ENCODE measurements around the gene GIMAP5. TPM values are rescaled to one million over a fixed set of nuclear protein-coding genes. Genes with fewer than 3 reads are reported as not detected.
"Not testable (repeated sequence)": the region's sequence is repeated elsewhere in the genome, so short reads cannot be mapped to it uniquely, and the experiment has no call there.

Gene GIMAP5
- total RNA-seq, 2 experiments from 2014 or later = 111 to 149 TPM

GRCh38 chr7:150753239-150753638, 16.0 kb downstream of the GIMAP5 start:
- peaks cover 80% of the 10 kb centered on the region for H3K4me1 Mint-ChIP-seq
- peak overlapping the region; percentile 85 for H3K27ac Mint-ChIP-seq
- peaks cover 2% of the 10 kb centered on the region for H3K27me3 Mint-ChIP-seq
- DNase-seq = no peak
- ChIA-PET CTCF (interaction anchor here (0.8 to 1.8 kb wide), 2 partner anchors 9 to 301 kb away, joined by 3 to 6 read pairs; no protein-coding TSS in a partner anchor), POLR2A (no interaction called here)
- H3K9me3 Mint-ChIP-seq = peaks cover 6% of the 10 kb centered on the region
- peaks cover 16% of the 10 kb centered on the region for H3K36me3 Mint-ChIP-seq (ENCODE audit: low read depth)
- H3K4me3 Mint-ChIP-seq = no peak overlapping the region

DNA sequence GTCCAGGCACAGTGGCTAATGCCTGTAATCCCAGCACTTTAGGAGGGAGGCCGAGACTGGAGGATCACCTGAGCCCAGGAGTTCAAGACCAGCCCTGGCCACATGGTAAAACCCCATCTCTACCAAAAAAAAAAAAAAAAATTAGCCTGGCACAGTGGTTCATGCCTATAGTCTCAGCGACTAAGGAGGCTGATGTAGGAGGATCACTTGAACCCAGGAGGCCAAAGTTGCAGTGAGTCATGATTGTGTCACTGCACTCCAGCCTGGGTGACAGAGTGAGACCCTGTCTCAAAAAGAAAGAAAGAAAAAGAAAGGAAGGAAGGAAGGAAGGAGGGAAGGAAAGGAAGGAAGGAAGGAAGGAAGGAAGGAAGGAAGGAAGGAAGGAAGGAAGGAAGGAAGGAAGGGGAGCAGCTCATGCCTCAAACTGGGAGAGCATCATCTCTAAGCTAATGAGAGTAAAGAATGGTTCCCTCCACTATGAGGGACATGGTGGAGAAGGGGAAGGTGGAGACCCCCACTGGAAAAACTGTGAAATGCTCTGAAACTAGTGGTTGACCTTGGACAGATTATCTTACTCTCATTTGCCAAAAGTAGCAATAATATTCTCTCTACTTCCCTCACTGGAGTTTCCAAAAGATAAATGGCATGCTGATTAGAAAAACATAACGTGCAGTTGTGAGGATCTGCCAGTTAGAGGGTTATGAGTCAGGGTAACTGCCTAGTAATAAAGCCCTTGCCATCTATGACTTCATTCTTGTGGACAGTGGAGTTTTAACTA, 16.8 kb downstream of the GIMAP5 start:
- Mint-ChIP-seq H3K9me3 (peaks cover 6% of the 10 kb centered on the region), H3K27ac (peak overlapping the region; percentile 93), H3K36me3 (ENCODE audit: low read depth) (peaks cover 15% of the 10 kb centered on the region), H3K4me3 (peak overlapping the region; percentile 27), H3K4me1 (peaks cover 72% of the 10 kb centered on the region), H3K27me3 (peaks cover 2% of the 10 kb centered on the region)
- POLR2A ChIA-PET = interaction anchor here (1.9 to 2.8 kb wide), 4 partner anchors 15 to 302 kb away, joined by 6 to 11 read pairs (median 8); no protein-coding TSS in a partner anchor
- peak; percentile 40 for DNase-seq
- CTCF ChIA-PET = interaction anchor here (1.0 to 1.8 kb wide), 4 partner anchors 9 to 307 kb away, joined by 3 to 6 read pairs (median 4); no protein-coding TSS in a partner anchor

DNA sequence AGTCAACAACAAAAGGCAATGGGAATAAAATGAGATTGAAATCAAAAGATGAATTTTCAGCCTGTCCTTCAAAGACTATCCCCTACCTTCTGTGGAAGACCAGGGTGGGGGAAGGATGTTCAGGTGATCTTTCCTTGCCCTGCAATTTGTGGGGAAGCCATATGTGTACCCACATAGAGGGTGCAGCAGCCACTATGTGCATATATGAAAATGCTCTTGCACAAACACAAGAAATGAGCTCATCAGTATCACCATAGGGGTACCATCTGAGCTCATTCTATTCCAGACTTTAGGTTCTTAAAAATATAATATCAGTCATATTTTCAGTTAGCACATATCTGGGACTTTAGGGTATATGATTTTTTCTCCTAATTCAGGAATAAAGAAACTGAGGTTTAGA, 17.7 kb downstream of the GIMAP5 start:
- peaks cover 66% of the 10 kb centered on the region for H3K4me1 Mint-ChIP-seq
- POLR2A ChIA-PET = interaction anchor here (0.5 to 2.8 kb wide), 12 partner anchors 10 to 306 kb away, joined by 3 to 11 read pairs (median 6); no protein-coding TSS in a partner anchor

GRCh38 chr7:150755473-150756099, 18.4 kb downstream of the GIMAP5 start:
- POLR2A ChIA-PET = interaction anchor here (0.6 to 2.8 kb wide), 12 partner anchors 17 to 351 kb away, joined by 3 to 11 read pairs (median 6); partner anchors contain the start of gene GIMAP7
- peaks cover 10% of the 10 kb centered on the region for H3K36me3 Mint-ChIP-seq (ENCODE audit: low read depth)
- DNase-seq = peak; percentile 87

More for the DNA sequence above, 17.7 kb downstream of the GIMAP5 start:
- CTCF ChIA-PET = interaction anchor here (1.0 to 1.7 kb wide), 10 partner anchors 9 to 308 kb away, joined by 3 to 7 read pairs (median 5); partner anchors contain the start of gene GIMAP1
- peaks cover 2% of the 10 kb centered on the region for H3K27me3 Mint-ChIP-seq
- DNase-seq = no peak
- H3K36me3 Mint-ChIP-seq (ENCODE audit: low read depth) = peaks cover 15% of the 10 kb centered on the region
- H3K27ac Mint-ChIP-seq = peak overlapping the region; percentile 96
- H3K4me3 Mint-ChIP-seq = peak overlapping the region; percentile 75
- peaks cover 9% of the 10 kb centered on the region for H3K9me3 Mint-ChIP-seq

DNA sequence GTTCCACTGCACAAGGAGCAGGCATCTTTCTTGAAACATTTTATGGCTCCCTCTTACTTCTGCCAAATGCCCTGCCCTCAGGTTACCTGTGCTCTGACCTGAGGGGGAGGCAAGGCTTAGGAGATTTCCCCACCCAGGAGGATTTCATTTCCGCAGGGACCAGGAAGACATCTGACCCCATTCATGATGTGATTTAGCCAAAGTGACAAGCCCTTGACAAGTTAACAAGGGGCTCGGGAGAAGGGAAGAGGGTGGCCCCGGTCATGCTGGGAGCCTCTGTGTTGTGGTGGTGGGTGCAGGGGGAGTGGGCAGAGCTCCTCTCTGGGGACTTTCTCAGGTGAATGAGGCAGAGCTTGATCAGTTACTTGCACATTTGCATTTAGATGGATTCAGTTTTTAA, 18.9 kb downstream of the GIMAP5 start:
- POLR2A ChIA-PET = interaction anchor here (0.6 to 2.8 kb wide), 9 partner anchors 18 to 352 kb away, joined by 3 to 11 read pairs (median 4); partner anchors contain the start of gene GIMAP7
- Mint-ChIP-seq H3K36me3 (ENCODE audit: low read depth) (peaks cover 8% of the 10 kb centered on the region), H3K4me1 (peaks cover 57% of the 10 kb centered on the region), H3K27me3 (peaks cover 2% of the 10 kb centered on the region), H3K27ac (peak overlapping the region; percentile 96), H3K4me3 (peak overlapping the region; percentile 75), H3K9me3 (peaks cover 3% of the 10 kb centered on the region)
- DNase-seq = no peak
- CTCF ChIA-PET = interaction anchor here (0.8 to 1.7 kb wide), 10 partner anchors 11 to 307 kb away, joined by 3 to 7 read pairs (median 4); partner anchors contain the start of gene GIMAP1

More at GRCh38 chr7:150755473-150756099, 18.4 kb downstream of the GIMAP5 start:
- CTCF ChIA-PET = interaction anchor here (0.6 to 1.7 kb wide), 14 partner anchors 10 to 432 kb away, joined by 3 to 7 read pairs (median 4); partner anchors contain the start of genes ACTR3C, GIMAP1 and LRRC61
- H3K9me3 Mint-ChIP-seq = peaks cover 6% of the 10 kb centered on the region
- H3K27me3 Mint-ChIP-seq = peaks cover 2% of the 10 kb centered on the region
- H3K4me1 Mint-ChIP-seq = peaks cover 61% of the 10 kb centered on the region
- peak overlapping the region; percentile 75 for H3K4me3 Mint-ChIP-seq
- peak overlapping the region; percentile 96 for H3K27ac Mint-ChIP-seq

- Mint-ChIP-seq H3K27me3 (peaks cover 2% of the 10 kb centered on the region), H3K9me3 (peaks cover 9% of the 10 kb centered on the region), H3K4me3 (peak overlapping the region; percentile 75), H3K27ac (peak overlapping the region; percentile 96), H3K36me3 (ENCODE audit: low read depth) (peaks cover 9% of the 10 kb centered on the region), H3K4me1 (peaks cover 54% of the 10 kb centered on the region)
- DNase-seq = peak; percentile 66
- CTCF ChIA-PET = interaction anchor here (0.7 to 1.6 kb wide), 7 partner anchors 20 to 395 kb away, joined by 3 to 5 read pairs (median 3); no protein-coding TSS in a partner anchor
- POLR2A ChIA-PET = interaction anchor here (0.7 kb wide), 1 partner anchor 16 kb away, joined by 4 read pairs; no protein-coding TSS in a partner anchor
Measured at GRCh38 chr7:150756858-150757257, 19.6 kb downstream of the GIMAP5 start.

GRCh38 chr7:150759479-150759878, 22.3 kb downstream of the GIMAP5 start:
- Mint-ChIP-seq H3K27ac (no peak overlapping the region), H3K4me1 (peaks cover 32% of the 10 kb centered on the region), H3K36me3 (ENCODE audit: low read depth) (peaks cover 6% of the 10 kb centered on the region), H3K4me3 (no peak overlapping the region), H3K27me3 (peaks cover 2% of the 10 kb centered on the region), H3K9me3 (peaks cover 10% of the 10 kb centered on the region)
- no peak for DNase-seq
- ChIA-PET CTCF (interaction anchor here (0.7 to 1.0 kb wide), 2 partner anchors 19 to 315 kb away, joined by 3 read pairs; no protein-coding TSS in a partner anchor), POLR2A (no interaction called here)

DNA sequence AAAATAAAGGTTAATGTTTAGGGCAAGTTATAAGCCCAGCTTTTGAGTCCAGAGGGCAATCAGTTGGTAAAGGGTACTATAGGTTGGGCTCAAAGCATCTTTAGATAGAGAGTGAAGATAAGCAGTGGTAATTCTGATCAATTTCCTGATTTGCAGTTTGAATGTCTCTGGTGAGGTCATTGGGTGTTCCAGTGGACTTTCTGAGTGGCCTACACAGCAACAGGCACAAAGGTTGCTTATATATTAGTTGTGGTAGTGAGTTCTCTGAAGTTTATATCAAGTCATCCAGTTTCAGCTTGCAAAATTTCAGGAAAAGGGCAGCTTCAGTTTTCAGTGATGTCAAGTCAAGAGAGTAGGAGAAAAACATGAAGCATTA, 29.1 kb downstream of the GIMAP5 start:
- Mint-ChIP-seq H3K4me1 (no peaks in the 10 kb centered on the region), H3K27me3 (no peaks in the 10 kb centered on the region), H3K27ac (no peak overlapping the region), H3K9me3 (peaks cover 6% of the 10 kb centered on the region), H3K36me3 (ENCODE audit: low read depth) (peaks cover 3% of the 10 kb centered on the region), H3K4me3 (no peak overlapping the region)
- ChIA-PET POLR2A (no interaction called here), CTCF (interaction anchor here (0.6 kb wide), 1 partner anchor 10 kb away, joined by 3 read pairs; no protein-coding TSS in a partner anchor)
- no peak for DNase-seq

DNA sequence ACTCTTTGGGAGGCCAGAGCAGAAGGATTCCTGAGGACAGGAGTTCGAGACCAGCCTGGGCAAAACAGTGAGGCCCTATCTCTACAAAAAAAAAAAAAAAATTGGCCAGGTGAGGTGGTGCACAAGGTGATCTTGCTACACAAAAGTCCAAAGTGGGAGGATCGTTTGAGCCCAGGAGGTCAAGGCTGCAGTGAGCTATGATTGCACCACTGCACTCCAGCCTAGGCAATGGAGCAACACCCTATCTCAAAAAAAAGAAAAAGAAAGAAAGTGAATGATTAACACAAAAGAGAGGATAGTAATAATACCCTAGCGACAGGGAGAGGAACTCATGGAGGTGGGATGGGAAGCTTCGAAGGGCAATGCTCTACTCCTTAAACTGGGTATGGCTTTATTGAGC, 32.5 kb downstream of the GIMAP5 start:
- CTCF ChIA-PET = interaction anchor here (0.6 kb wide), 3 partner anchors 10 to 487 kb away, joined by 4 to 5 read pairs (median 4); no protein-coding TSS in a partner anchor
- Mint-ChIP-seq H3K27me3 (peaks cover 2% of the 10 kb centered on the region), H3K4me1 (no peaks in the 10 kb centered on the region), H3K4me3 (no peak overlapping the region), H3K27ac (no peak overlapping the region), H3K36me3 (ENCODE audit: low read depth) (peaks cover 3% of the 10 kb centered on the region), H3K9me3 (peaks cover 4% of the 10 kb centered on the region)
- POLR2A ChIA-PET = no interaction called here
- no peak for DNase-seq

DNA sequence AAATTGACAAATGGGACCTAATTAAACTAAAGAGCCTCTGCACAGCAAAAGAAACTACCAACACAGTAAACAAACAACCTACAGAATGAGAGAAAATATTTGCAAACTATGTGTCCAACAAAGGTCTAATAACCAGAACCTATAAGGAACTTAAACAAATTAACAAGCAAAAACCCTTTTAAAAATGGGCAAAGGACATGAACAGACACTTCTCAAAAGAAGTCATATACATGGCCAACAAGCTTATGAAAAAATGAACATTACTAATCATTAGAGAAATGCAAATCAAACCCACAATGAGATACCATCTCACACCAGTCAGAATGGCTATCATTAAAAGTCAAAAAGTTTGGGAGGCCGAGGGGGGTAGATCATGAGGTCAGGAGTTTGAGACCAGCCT, 36.9 kb downstream of the GIMAP5 start:
- DNase-seq; H3K36me3 Mint-ChIP-seq (ENCODE audit: low read depth); H3K4me1 Mint-ChIP-seq; H3K9me3 Mint-ChIP-seq; POLR2A ChIA-PET; H3K4me3 Mint-ChIP-seq; H3K27ac Mint-ChIP-seq; CTCF ChIA-PET: not testable (repeated sequence)
- peaks cover 19% of the 10 kb centered on the region for H3K27me3 Mint-ChIP-seq

- Mint-ChIP-seq H3K4me1 (peaks cover 4% of the 10 kb centered on the region), H3K36me3 (ENCODE audit: low read depth) (peaks cover 3% of the 10 kb centered on the region), H3K27ac (no peak overlapping the region), H3K27me3 (peaks cover 27% of the 10 kb centered on the region), H3K4me3 (no peak overlapping the region), H3K9me3 (peaks cover 4% of the 10 kb centered on the region)
- no peak for DNase-seq
- CTCF ChIA-PET = interaction anchor here (0.6 to 1.2 kb wide), 9 partner anchors 10 to 420 kb away, joined by 3 to 6 read pairs (median 3); no protein-coding TSS in a partner anchor
- POLR2A ChIA-PET = interaction anchor here (0.5 to 0.6 kb wide), 2 partner anchors 56 to 330 kb away, joined by 3 to 4 read pairs; no protein-coding TSS in a partner anchor
Measured at GRCh38 chr7:150778014-150778737, 41.0 kb downstream of the GIMAP5 start.

Data from activated CD4-positive, alpha-beta T cell treated with anti-CD3 and anti-CD28 coated beads, Interleukin-2, amount 10 ng/mL, durations not matched to agents 7 days and 5 days (primary cell).